ENCODE data around the gene AEBP1.

DNA sequence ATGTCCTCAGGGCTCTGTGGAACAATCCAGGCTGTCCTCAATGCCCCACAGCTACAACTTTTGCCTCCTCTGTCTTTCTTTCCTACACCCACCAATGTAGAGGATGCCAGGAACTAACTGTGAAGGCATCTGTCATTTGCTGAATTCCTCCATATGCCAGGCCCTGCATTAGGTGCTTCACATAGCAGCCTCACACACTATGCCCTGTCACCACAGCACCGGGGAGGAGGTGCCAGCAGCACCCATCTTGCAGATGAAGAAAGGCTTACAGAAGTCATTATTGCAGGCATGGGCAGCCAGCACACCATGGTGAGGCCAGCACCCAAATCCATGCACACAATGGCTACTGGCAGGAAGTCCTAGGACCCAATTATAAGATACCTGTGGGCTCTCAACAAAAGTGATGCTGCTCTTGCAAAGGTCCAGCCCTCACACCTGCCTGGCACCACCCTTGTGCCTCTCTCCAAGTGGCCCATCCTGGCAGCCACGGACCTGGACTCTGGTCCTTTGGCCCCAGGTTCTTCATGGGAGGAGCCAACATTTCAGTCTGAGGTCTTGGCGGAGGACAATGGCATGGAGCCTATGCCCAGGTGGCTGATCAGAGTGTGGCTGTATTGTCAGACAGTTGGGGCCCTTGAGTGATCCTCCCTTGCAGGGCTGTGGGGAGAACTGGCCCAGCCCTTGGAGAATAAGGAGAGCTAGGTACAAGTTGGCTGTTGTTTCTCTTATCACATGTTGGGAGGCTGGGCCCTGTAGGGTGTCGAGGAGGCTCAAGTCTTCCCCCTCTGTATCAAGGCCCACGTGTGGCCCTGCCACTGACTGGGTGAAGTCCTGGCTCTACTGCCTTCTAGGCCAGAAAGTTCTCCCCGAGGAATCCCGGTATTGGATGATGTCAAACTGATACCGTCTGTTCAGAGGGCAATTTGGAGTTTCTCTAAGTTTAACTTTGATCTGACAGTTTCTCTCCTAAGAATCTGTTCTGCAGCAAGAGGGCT lies 51.3 kb downstream of the AEBP1 start:
- TF ChIP-seq, protein P1, sequence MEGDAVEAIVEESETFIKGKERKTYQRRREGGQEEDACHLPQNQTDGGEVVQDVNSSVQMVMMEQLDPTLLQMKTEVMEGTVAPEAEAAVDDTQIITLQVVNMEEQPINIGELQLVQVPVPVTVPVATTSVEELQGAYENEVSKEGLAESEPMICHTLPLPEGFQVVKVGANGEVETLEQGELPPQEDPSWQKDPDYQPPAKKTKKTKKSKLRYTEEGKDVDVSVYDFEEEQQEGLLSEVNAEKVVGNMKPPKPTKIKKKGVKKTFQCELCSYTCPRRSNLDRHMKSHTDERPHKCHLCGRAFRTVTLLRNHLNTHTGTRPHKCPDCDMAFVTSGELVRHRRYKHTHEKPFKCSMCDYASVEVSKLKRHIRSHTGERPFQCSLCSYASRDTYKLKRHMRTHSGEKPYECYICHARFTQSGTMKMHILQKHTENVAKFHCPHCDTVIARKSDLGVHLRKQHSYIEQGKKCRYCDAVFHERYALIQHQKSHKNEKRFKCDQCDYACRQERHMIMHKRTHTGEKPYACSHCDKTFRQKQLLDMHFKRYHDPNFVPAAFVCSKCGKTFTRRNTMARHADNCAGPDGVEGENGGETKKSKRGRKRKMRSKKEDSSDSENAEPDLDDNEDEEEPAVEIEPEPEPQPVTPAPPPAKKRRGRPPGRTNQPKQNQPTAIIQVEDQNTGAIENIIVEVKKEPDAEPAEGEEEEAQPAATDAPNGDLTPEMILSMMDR (IDR thresholded peaks at IDR 0.05), result no peak
- TF ChIP-seq POLR2A (IDR thresholded peaks at IDR 0.05), result no peak
- no peak for TF ChIP-seq POLR2AphosphoS5 (IDR thresholded peaks at IDR 0.05)
